Astrocyte of the spinal cord (primary cell): Measurements from ENCODE around the gene SVIP.

Experiments
- DNase-seq: peaks from one replicate; pipeline ENCODE4 v3.0.0; 2011; ENCODE audit warnings: low read depth, low spot score
- H3K4me3 ChIP-seq: 2 replicates; pipeline ENCODE4 v1.5.1; 2011; ENCODE audit warnings: low read depth, mild to moderate bottlenecking, low read length, moderate library complexity
- in situ Hi-C: cut with HindIII; loops from 2 replicates; pipeline ENCODE4 v1.10.0; 2017; ENCODE audit warnings: low sequenced_read_pairs
- TF ChIP-seq, protein P1 (sequence below): IDR thresholded peaks from 2 replicates; pipeline ENCODE4 v1.5.1; 2012; ENCODE audit warnings: low read depth, mild to moderate bottlenecking, low read length, inconsistent platforms

Gene SVIP

DNA sequence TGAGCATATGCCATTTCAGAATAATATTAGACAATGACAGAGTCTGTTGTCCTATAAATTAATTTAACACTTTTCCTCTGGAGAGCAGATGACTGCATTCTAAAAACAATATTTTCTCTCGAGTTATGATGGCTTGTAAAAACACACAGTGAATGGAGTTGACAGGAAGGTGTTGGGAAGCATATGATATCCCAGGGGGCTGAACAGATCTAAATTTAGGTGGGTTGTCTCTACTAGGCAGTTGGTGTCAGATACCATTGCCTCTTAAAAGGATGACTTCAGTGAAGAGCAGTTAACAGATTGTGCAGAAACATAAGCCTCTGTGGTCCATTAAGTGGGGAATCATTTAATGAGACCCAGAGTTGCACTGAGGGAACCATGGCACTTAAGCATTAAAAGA is 30.7 kb downstream of the SVIP start:
- H3K4me3 ChIP-seq = no peak overlapping the region
- TF ChIP-seq, protein P1, sequence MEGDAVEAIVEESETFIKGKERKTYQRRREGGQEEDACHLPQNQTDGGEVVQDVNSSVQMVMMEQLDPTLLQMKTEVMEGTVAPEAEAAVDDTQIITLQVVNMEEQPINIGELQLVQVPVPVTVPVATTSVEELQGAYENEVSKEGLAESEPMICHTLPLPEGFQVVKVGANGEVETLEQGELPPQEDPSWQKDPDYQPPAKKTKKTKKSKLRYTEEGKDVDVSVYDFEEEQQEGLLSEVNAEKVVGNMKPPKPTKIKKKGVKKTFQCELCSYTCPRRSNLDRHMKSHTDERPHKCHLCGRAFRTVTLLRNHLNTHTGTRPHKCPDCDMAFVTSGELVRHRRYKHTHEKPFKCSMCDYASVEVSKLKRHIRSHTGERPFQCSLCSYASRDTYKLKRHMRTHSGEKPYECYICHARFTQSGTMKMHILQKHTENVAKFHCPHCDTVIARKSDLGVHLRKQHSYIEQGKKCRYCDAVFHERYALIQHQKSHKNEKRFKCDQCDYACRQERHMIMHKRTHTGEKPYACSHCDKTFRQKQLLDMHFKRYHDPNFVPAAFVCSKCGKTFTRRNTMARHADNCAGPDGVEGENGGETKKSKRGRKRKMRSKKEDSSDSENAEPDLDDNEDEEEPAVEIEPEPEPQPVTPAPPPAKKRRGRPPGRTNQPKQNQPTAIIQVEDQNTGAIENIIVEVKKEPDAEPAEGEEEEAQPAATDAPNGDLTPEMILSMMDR = no peak
- no peak for DNase-seq
- in situ Hi-C loops = no loop called here

- DNase-seq = no peak
- TF ChIP-seq, protein P1 = no peak
- no peak overlapping the region for H3K4me3 ChIP-seq
- in situ Hi-C loops = no loop called here
These were observed 32.6 kb downstream of the SVIP start for GRCh38 chr11:22797047-22797446.

DNA sequence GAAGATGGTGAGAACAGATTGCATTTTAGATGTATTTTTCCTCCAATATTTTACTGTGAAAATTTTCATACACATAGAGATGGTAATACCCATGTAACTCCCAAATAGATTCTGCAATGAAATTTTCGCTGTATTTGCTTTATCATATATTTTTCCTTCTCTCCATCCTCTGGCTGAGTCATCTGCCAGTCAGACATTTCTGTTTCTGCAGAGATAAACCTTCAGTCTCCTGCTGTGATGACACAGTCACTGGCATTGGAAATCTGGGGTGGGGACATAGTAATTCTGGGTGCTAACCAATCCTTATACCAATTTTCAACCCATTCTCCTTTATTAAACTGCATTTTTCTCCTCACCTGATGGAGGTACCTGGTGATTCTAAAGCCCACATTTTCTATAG is 33.7 kb downstream of the SVIP start:
- TF ChIP-seq, protein P1 = no peak
- H3K4me3 ChIP-seq = no peak overlapping the region
- peak; percentile 11 for DNase-seq
- in situ Hi-C loops = no loop called here

DNA sequence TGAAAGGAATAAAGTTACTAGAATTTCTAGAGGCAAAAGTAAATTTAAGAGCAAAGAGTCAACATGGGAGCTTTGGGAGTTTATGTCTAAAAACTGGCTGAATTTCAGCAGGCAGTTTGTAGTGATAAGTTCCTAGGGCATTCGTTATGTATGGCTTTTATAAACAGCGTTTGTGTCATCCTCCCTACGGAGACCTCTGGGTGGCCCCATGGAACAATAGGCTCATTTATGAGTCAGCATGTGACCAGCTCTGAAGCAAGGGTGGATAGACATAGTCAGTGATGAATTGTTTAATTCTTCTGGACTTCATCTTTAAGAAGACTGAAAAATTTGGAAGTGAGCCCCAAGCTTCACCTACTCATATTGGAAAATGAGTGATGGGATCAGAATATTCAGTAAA is 37.1 kb downstream of the SVIP start:
- in situ Hi-C loops = no loop called here
- TF ChIP-seq, protein P1 = no peak
- no peak overlapping the region for H3K4me3 ChIP-seq
- DNase-seq = peak; percentile 62

- no peak overlapping the region for H3K4me3 ChIP-seq
- in situ Hi-C loops = no loop called here
- TF ChIP-seq, protein P1 = peak; percentile 62
- peak; percentile 45 for DNase-seq
These were observed 41.9 kb downstream of the SVIP start for GRCh38 chr11:22787551-22788162.

GRCh38 chr11:22787055-22787454 is 42.5 kb downstream of the SVIP start:
- DNase-seq = no peak
- no peak overlapping the region for H3K4me3 ChIP-seq
- TF ChIP-seq, protein P1 = no peak
- in situ Hi-C loops = no loop called here
